NCI-H1092 treated with DMSO at 0.1 percent for 48 hours (cell line): Measurements from ENCODE around the gene FAM234A.
A peak's percentile ranks its signal among the peaks of the same experiment; 100 is the strongest.
"Not testable (repeated sequence)": the region's sequence is repeated elsewhere in the genome, so short reads cannot be mapped to it uniquely, and the experiment has no call there.

ENCODE experiments used
- DNase-seq: peaks from one replicate; lab custom pipeline; 2025; lab: John Stamatoyannopoulos, UW

FAM234A gene

DNA sequence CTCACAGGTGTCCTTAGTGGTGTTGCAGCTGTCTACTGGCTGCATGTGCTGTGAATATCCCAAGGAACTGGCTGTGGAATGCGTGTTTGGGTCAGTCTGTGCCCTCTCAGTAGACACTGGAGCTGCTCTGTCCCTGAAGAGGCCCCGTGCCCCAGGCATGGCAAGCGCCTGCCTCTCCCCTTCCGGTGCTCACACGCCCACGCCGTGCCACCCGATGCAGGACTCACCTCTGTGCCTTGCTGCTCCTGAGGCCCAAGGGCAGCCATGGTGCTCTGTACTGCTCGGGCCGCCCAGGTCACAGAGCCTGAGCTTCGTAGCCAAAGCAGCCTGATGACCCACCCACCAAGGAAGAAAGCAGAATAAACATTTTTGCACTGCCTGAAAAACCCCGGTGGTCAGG, 31.1 kb downstream of the FAM234A start:
- DNase-seq = no peak

DNA sequence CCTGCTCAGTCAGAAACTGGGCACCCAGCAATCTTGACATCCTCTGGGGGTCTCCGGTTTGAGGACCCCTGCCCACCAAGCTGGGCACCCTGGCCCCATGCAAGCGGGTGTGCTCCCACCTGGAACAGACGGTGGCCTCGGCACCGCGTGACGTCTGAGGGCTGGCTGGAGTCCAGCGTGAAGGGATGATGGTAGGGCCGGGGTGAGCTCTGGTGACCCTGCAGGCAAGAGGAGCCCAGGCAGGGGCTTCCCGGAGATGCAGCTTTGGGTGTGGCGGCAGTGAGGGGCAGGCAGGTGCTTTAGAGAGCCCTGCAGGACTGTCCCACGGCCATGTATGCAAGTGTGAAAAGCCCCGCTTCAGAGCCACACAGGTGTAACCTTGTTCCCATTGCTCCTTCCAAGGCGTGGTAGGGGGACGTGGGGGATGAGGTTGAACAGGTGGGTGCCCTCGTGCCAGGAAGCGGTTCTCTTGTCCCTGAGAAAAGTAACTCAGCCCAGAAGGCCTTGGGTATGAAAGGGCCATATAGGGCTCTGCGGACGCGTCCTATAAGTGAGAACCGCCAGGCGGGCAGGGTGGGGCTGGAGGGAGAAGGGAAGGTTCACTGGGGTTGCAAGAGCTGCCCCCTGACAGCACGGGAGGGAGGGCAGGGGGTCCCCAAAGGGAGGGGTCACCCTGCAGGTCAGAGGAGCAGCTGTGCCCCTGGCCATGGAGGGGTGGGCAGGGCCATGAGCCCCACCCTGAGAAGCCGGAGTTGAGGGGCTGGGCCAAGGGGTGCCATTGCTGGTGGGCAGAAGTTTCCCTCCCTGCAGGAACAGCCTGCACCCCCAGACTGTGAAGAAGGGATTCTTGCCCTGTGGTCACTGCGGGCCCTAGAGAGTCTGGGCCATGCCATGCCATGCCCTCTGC, 31.9 kb downstream of the FAM234A start:
- DNase-seq = no peak

DNA sequence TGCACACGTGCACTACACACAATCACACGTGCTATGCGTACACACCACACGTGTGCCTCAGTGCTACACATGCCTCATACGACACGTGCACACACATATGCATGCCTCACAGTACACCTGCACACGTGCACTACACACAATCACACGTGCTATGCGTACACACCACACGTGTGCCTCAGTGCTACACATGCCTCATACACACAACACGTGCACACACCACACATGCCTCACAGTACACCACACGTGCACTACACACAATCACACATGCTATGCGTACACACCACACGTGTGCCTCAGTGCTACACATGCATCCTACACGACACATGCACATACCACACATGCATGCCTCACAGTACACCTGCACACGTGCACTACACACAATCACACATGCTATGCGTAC, 32.9 kb downstream of the FAM234A start:
- not testable (repeated sequence) for DNase-seq

DNA sequence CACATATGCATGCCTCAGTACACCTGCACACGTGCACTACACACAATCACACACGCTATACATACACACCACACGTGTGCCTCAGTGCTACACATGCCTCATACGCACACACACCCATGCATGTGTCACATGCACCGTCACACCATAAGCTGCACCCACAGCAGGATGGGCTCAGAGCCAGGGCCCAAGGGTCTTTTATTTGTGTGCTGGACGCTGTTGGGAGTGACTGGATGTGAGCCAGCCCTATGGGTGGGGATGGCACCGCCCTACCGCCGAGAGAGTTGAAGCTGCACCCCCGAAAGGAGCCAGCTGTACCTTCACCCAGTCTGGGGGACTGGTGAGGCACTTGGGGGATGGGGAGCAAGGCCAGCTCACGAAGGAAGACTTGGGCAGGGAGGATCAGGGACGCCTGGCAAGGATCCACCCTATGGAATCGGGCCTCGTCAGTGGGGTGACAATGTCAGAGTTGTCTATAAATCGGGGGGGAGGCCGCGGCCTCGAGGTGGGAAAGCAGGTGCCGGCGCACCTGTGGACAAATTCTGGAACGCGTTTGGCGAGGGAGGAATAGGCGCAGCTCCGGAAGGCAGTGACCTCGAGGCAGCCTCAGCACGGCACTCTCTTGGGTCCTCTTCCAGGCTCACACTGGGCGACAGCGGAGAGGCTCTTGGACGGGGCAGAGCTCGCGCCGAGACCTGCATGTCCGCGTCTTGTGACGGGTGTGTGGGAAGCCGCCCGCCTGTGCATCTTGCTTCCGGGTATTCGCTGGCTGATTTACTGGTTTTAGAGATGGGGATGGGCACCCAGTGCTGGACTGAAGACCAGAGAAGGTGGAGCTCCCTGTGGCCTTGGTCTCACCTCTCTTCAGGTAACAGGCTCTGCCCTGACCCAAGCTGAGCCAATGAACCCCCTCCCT, 33.8 kb downstream of the FAM234A start:
- peak; percentile 36 for DNase-seq

DNA sequence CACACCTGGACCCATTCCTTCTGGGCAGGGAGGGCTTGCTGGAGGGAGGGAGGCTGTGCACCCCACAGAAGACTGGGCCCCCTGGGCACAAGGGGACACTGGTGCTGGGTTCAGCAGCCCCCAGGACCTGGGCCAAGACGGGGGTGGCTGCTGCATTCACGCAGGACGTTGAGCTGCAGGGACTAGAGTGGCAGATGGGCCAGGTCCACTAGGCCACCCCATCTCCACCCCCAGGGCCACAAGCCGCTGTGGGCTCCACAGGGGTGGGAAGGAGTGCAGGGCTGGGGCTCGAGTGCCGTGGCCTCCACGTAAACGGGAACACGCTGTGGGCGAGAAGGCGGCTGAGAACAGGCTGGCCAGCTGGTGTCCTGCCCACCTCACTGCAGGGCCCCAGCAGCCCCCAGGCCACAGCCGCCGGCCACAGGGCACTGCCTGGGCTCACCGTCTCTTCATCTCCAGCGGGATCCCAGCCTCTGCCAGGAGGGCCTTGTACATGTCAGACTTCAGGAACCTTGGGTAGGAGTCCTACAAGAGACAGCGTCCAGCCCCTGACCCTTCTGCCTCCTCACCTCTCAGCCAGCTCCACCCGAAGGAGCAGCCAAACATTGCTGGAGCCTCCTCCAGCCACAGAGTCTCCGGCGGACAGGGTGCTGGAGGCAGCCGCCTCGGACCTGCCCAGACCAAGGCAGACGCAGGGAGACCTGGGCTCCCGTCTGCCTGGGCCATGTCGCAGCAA, 34.6 kb downstream of the FAM234A start:
- no peak for DNase-seq

DNA sequence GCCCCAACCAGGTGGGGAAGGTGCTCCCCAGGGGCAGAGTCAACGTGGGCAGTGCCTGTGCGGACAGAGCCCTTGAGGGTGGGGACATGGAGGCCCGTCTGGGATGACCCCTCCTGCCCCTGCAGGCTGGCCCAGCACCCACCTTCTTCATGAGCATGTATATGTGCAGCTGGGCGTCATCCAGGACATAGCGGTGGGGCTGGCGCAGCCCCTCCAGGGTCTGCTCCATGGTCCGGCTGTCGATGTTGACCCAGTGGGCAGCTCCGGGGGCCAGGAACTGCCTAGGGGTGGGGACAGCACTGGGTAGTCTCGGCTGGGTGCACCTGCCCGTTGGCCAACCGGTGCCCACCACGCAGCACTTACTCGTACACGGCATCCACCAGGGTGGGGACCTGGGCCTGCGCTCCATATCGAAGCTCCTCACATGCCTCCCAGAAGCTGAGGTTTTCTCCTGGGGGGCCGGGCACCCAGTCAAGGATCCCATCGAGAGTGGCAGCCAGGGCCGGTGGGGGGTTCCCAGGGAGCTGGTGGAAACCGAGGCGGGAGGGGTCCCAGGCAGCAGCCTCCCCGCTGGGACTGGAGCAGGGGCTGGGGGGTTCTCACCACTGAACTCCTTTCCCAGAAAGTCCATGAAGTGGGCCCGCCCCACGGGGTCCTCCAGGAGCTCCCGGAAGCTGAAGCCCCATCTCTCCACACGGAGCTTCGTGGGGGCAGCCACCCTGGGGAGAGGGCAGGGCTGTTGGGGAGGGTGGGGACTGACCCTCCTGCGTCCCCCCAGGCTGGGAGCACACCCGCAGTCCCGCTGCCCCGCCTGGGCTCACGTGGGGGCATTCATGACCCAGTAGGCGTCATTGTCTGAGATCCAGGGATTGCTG, 36.0 kb downstream of the FAM234A start:
- no peak for DNase-seq

DNA sequence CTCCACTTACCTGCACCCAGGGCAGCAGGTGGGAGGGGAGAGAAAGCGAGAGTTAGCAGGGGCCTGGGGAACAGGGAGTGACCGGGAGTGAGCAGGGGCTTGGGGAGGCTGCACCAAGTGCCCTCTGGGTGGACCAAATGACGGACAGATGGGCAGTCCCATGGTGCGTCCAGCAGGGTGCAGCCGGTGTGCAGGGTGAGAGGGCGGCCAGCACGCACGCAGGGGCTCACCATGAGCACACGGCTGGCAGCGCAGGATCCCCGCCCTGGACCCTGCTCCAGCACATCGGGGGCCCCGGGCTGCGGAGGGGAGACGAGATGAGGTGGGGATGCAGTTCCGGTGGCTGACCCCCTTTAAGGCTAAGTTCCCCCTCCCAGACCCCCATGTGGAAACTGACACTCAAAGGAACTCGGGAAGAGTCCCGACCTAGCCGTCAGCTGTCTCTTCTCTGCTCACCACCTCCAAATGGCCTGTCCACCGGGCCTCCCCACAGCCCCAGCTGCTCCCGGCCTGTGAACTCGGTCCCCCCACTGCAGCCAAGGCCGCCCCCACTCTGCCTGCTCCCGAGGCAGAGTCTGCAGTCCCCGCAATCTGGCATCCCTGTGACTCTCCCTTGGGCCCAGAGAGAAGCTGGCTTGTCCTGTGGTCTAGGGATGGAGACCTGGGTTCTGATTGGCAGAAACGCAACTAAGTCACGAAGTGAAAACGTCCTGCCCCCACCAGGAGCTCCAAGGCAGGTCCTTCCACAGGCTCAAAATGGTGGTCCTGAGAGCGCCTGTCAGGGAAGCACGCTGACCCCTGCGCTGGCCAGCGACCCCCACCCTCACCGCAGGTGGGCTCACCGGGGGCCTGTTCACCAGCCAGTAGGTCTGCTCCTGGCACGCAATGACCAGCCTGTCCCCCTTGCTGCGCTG, 38.3 kb downstream of the FAM234A start:
- no peak for DNase-seq

DNA sequence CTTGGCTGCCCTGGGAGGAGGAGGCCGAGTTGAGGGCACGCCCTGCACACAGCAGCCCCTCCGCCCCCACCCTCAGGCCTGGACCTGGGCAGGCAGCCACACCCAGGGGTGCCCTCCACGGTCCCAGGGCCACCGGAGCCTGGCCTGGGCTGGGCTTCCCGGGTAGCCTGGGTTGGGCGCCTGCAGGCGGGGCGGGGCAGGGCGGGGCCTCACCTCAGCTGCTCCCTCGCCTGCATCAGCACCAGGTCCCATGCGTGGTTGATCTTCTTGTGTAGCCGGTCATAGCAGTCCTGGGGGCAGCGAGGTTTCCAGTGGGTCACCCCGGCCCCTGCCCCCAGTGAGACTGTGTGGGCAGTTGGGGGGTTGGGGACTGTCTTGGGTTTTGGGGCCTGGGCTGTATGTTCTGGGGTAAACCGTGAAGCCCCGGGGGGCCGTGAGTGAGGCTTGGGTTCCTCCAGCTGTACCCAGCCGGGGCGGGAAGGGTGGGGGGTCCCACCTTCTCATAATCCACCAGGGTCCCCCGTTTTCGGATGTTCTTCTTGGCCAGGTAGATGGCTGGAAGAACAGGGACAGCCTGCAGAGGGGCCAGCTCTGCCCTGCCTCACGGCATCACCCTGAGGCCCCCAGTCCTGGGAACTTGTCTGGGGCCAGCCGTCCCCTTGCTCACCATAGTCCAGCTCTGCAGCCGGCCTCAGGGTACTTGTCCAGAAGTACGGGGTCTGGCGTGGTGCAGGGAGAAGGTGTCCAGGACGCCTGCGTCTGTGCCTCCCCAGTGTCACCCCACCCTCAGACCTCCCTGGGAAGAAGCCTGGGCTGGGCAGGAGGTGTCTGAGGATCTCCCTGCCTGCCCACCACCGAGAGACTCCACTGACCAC, 39.2 kb downstream of the FAM234A start:
- no peak for DNase-seq

DNA sequence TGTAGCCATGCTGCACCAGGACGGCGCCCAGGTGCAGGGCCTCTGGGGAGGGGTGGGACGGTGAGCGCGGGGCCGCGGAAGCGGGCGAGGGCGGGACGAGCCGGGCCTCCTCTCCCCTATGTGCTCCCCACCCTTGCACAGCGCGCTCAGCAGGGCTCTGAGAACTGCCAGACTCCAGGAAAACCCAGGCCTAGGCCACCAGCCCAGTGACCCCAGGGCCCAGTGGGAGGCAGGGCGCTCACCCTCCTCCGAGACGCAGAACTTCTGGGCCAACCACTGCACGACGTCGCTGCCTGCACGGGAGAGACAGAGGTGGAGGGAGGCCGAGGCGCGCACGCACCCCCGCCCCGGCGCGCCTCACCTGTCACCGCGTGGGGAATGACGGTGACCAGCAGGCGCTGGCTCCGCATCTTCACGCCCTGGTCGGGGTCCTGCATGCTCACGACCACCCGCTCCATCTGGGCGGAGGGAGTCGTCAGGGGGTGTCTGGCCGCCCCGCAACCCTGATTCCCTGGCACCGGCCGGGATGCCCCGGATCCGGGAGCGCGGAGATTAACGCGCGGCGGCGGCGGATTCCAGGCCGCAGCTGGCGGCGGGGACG, 40.5 kb downstream of the FAM234A start:
- DNase-seq = no peak

DNA sequence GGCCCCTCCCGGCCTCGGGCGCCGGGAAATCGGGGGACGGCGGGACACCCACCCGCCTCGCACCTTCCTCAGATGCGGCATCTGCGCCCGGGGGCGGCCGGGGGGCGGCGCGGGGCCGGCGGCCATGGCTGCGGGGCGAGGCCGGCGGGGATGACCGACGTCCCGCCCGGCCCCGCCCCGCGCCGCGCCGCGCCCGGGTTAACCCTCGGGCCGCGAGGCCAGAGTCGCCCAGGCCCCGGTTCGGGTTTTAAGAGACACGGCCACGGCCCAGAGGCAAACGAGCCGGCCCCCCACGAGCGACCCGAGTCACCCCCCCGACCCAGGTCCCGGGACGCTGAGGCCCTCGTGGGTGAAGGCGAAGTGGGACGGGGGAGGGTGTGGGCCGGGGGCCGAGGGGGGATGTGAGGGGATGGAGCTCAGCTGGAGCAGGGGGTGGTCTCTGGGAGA, 41.2 kb downstream of the FAM234A start, which contains the start of gene RGS11:
Gene RGS11, minus strand, starts transcription at position 159 of the 447 bp plus-strand sequence. Its CDS starts 33 bp downstream, at position 126.
- no peak for DNase-seq

DNA sequence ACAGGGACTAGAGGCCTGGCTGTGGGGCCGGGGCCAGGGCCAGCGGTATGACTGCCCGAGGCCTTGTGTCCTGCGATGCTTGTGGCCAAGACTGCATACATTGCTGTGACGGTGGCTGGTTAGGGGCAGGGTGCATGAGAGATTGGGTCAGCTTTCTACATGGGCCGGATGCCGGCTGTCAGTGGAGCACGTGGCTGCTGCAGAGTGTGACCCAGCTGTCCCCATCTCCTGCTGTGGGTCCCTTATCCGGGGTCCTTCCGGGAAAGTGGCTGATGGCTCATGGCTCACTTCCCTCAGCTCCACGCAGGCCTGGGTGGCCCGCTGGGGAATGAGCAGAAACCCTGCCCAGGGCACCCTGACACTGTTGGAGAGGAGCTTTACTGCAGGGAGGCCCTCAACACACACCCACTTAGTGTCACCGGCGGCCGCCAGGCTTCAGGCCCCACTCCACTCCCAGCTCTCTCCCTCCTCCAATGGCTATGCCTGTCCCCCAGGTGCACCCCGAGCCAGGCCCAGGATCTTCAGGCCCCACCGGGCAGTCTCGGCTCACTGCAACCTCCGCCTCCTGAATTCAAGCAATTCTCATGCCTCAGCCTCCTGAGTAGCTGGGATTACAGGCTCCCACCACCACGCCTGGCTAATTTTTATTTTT, 41.9 kb downstream of the FAM234A start:
- no peak for DNase-seq

DNA sequence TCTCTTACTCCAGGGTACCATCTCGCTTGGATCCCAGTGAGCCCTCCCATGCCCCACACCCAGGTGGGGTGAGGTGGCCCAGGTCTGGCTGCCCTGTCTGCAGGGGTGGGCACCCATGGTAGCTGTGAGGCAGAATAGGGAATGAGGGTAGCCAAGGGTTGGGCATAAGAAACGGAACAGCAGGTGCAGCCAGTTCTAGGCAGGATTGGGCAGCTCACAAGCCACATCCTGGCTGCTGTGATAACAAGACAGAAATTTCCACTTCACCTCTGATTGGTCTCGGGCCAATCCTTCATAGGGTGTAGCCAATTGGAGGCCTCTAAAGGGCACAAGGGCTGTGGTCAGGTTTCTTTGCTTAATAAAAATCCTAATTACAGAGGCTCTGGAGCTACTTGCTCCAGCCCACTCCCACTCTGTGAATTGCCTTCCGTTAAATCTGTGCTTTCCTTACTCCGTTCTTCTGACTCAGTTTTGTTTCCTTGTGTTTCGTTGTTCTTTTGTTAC, 44.3 kb downstream of the FAM234A start:
- DNase-seq = peak; percentile 45

DNA sequence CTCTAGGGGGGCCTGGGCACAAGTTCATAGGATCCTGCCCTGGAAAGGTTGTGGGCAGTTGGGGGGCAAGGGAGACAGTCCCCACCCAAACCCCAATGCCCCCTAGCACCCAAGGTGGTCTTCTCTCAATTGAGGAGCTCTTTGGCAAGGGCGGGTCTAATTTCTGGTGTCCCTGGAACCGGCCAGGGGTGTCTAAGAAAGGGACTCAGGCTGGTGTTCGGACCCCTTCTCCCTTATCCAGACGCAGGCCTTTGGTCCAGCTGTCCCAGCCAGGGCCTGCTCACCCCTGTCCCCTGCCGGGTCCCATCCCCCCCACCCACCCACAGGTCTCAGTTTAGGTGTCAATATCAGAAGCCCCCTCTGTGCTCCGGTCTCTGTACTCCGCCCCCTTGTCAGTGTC, 44.9 kb downstream of the FAM234A start:
- no peak for DNase-seq

DNA sequence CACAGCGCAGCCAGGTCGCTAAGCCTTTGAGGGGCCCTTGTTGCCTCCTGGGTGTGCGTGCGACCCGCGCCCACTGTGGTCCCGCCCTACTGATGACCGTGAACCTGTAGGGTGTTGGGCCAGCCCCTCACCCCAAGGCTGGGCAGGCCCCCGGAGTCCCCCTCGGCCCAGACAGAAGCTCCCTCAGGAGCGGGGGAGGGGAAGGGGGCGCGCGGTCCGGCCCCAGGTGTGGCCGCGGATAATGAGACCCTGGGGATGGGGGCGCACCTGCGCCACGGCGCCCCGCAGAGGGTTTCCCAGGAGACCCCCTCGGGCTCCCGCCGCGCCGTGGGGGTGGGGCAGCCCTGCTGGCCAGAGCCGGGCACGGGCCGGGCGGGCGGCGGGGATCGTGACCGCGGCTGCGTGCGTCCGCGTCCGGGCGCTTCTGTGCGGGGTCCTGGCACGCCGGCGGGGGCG, 45.4 kb downstream of the FAM234A start:
- no peak for DNase-seq

DNA sequence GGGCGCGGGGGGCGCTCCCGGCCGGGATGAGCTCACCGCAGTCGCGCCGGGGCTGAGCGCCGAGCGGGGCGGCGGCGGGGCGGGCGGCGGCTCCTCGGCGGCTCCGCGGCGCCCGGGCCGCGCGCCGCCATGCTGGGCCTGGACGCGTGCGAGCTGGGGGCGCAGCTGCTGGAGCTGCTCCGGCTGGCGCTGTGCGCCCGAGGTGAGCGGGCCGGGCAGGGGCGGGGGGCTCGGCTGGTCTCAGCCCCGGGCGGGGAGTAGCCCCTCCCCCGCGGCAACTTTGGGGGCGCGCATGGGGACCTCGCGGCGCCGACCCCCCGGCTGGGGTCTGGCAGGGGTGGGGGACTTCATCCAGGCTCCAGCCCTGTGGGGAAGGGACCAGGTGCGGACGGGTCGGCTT, 45.9 kb downstream of the FAM234A start, which contains the start of gene ARHGDIG:
Gene ARHGDIG, plus strand, starts transcription at position 40 of the 400 bp plus-strand sequence. Its CDS starts 90 bp downstream, at position 130.
- no peak for DNase-seq

DNA sequence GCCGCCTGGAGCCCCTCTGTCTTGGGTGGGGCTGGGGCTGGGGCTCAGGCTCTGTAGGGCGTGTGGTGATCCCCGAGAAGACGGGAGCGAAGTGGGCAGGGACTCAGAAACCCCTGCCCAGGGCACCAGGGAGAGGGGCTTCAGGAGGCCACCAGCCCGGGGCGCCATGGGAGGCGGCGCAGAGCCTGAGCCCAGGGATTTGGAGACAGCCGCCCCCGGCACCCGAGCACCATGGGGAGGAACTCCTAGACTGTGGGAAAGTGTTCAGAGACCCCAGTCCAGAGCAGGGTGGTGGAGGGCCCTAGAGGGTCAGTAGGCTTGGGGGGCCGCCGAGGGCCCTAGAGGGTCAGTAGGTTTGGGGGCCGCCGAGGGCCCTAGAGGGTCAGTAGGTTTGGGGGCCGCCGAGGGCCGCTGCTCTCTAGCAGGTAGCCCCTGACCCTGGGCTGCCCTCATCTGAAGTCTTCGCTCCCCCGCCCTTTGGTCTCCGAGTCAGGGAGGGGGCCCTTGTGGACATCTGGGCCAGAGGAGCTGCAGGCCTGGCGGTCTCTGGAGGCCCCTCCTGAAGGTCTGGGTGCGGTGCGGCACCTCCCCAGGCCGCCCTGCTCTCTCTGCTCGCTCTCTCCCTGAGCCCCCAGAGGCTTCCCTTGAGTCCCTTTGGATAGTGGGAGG, 46.5 kb downstream of the FAM234A start:
- DNase-seq = no peak
